HG03064 (cell line): ENCODE data around the gene OTUD5.
A peak's percentile ranks its signal among the peaks of the same experiment; 100 is the strongest.

ENCODE experiments used
- ATAC-seq: cut with Tn5 transposase; IDR thresholded peaks from one replicate; pipeline ENCODE4 v1.9.1; 2021; ENCODE audit warnings: low read depth; ENCODE audit not compliant: unreplicated experiment

Gene OTUD5

GRCh38 chrX:48938721-48939425 lies 18.5 kb downstream of the OTUD5 start:
- peak; percentile 48 for ATAC-seq

- peak; percentile 53 for ATAC-seq
Measured at GRCh38 chrX:48937054-48937907, 20.1 kb downstream of the OTUD5 start.

DNA sequence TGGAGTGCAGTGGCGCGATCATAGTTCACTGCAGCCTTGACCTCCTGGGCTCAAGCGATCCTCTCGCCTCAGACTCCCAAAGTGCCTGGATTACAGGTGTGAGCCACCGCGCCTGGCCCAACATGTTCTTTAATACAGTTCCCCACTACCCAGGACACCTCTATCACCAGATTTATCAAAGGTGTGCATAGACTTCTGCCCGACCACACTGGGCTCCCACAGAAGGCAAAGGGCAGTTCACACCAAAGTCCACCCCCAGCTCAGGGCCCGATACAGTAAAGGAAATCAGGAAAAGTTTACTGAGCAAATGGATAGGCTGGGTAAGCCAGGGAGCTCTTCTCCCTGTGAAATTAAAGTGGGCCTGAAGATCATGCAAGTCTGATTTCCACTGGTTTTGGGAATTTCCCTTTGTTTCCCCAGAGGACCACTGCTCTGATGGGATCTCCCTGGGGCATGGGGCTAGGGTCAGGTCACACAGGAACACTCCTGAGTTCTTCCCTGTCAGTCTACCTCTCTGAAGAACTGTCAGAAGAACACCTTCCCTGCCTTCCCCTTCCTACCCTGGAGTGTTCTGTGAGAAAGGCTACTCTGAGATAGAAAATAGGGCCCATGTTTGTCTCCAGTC lies 20.9 kb downstream of the OTUD5 start:
- ATAC-seq = no peak

DNA sequence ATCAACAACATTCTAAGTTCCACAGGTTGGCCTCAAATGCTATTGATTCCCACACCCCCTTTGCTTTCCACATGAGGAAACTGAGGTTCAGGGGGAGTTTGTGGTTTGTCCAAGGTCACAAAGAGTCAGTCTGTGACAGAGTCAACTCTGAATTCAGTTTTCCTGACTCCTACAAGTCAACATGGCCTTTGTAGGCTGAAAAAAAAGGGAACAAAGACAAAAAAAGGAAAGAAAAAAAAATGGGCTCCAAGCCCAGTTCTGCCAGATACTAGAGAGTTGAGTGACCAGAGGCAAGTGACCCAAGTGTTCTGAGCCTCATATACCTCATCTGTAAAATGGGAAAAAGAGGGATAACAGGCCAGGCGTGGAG lies 22.1 kb downstream of the OTUD5 start:
- no peak for ATAC-seq

DNA sequence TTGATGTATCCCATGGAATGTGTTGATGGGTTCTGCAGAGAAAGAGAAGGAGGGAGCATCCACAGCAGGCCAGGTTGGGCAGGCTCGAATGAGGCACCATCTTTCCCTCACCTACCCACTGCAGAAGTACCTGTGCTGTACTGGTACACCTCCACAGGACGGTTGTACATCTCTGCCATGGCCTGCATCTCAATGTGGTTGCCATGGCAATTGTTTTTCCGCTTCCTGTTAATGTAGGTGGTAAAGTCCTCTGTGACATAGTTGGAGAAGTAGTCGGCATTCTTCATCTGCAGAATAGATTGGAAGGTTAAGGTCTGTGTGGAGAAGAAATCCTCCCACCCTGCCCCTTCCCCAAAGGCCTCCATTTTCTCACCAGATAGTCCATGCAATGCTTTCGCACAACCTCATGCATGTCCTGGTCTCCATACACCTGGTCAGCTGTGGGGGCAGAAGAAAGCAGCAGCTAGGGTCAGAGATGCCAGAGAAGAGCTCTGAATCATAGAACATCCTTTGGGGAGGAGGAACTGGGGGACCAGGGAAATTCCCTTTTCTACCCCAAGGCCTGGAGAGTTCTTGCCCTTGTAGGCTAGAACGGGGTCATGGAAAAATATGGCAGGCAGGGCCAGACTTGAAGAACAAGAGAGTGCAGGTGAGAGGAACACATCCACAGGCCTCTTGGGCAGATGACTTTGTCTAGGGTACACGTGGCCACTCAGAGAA lies 22.7 kb downstream of the OTUD5 start:
- no peak for ATAC-seq

DNA sequence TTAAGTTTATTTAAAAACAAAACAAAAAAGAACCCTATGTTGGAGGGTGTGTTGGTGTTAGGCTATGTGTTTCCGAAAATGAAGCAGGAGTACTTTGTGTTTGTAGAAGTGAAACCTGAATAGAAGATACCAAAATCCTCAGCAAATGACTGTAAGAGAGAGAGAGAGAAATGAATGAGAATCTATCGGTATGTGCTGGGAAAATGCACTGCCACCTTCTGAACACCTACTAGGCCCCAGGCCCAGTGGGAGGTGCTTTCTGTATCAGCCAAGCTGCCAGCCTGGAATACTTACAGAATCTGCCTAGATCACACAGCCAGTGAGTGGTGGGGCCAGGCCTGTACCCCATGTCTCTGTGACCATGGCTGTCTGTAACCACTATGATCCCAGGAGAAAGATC lies 23.6 kb downstream of the OTUD5 start:
- ATAC-seq = no peak

- no peak for ATAC-seq
Measured at GRCh38 chrX:48927736-48928382, 29.5 kb downstream of the OTUD5 start.

DNA sequence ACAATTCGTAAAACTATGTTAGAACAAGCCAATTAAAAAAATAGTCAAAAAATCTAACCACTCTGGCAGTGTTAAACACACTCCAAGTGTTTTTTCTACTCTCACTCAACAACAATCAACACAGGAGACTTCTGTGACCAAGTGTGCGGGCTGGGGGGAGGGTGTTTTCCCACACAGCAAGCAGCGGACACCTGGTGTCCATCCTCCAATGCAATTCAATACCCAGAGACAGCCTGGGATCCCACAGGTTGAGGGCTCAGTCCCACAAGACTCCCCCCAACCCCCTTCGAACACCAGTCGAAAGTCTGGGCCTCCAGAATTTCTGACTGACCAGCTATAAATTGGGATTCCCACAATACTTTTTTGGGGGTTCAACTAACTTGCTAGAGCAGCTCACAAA lies 30.3 kb downstream of the OTUD5 start:
- no peak for ATAC-seq

- ATAC-seq = no peak
Measured at GRCh38 chrX:48924270-48924669, 33.1 kb downstream of the OTUD5 start.

DNA sequence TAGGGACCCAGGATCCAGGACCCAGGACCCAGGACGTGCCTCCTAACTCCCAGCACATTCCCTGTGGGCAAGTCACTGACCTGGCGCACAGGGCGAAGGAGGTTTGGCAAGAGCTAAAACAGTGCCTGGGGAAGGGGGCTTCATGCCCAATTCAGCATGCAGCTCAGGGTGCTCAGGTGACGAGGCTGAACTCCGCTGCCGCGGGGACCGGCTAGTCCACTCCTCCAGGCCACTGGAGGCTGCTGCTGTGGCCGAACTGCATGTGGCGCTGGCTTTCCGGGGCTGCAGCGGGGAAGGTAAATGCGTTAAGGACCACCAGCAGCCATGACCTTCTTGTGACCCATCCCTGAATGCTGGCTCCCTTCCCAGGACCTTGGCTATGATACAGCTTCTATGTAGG lies 33.6 kb downstream of the OTUD5 start:
- no peak for ATAC-seq

DNA sequence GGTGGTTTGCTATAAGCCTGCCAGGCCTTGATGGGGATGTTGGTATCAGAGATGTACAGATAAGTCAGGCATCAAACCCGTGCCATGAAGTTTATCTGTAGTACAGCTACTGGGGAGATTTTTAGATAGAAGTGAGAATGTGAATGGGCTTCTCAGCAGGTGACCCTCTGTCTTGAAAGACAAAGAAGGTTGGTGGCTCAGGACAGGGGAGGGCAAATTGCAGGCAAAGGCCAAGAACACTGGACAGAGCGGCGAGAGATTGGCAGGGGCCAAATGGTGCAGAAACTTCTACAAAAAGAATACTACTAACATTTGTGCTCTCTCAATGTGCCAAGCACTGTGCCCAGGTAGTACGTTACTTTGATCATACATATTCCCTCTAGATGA lies 36.7 kb downstream of the OTUD5 start:
- ATAC-seq = no peak

DNA sequence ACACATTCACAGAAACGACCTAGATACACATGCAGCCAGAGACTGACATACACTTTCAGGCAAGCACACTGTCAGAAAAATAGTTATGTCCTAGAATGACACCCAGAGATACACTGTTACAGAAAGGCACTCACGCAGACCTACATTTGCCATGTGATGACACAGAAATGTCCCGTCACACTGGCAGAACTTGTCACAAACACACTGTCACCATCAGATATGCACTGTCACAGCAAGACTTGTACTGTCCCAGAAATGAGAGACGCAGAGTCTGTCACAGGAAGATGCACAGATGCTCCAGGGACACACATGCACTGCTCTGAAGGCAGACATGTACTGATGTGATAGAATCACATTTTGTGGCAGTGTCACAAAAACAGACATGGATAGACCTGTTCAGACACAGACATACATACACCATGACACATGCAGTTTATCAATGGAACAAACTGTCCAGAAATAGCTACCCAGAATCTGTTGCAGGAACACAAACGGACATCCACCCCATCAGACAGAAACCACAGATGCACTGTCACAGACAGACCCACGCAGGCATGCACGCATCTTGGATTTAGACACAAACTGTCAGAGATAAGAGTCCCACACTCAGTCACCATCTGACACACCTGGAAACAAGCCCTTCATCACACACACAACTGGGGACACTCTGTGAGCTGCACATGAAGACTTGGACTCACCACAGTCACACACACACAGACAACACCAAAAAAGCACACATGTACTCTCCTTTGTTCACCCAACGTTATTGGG lies 37.3 kb downstream of the OTUD5 start:
- no peak for ATAC-seq

- no peak for ATAC-seq
Measured at GRCh38 chrX:48919360-48919841, 38.0 kb downstream of the OTUD5 start.

DNA sequence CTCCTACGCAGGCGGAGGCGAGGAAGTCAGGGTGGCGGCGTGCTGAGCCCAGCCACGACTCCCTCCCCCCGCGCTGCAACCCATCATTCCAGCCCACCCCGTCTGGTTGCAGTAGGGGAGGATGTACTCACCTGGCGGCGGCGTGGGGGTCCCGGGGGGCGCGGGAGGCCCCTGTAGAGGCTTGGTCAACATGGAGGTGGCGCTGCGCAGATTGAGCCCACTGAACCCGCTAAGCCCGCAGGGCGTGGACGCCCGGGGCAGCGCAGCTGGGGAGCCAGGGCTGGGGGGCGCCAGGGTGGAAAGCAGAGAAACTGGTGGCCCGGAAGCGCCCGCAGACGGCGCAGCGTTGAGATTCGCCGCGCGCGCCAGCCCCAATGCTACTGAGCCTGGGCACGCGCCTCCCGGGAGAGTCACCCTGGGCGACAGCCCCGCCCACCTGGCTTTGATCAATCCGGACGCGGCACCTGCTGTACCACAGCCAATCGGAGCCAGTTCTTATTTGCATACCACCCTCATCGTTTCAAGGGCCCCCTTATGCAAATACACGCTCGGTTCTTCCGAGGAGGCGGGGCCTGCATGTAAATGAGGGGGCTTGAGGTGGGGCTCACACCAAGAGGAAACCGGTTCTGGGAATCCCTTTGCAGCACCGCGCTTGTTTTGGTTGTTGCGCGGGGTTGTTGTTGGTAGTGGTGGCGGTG lies 38.6 kb downstream of the OTUD5 start, which contains the start of gene PIM2:
TSS of gene PIM2 (minus strand) at position 382 of the 698 bp plus-strand sequence. CDS start at position 192, 190 bp downstream.
- ATAC-seq = peak; percentile 68

- ATAC-seq = no peak
Measured at GRCh38 chrX:48918301-48918642, 39.1 kb downstream of the OTUD5 start.

DNA sequence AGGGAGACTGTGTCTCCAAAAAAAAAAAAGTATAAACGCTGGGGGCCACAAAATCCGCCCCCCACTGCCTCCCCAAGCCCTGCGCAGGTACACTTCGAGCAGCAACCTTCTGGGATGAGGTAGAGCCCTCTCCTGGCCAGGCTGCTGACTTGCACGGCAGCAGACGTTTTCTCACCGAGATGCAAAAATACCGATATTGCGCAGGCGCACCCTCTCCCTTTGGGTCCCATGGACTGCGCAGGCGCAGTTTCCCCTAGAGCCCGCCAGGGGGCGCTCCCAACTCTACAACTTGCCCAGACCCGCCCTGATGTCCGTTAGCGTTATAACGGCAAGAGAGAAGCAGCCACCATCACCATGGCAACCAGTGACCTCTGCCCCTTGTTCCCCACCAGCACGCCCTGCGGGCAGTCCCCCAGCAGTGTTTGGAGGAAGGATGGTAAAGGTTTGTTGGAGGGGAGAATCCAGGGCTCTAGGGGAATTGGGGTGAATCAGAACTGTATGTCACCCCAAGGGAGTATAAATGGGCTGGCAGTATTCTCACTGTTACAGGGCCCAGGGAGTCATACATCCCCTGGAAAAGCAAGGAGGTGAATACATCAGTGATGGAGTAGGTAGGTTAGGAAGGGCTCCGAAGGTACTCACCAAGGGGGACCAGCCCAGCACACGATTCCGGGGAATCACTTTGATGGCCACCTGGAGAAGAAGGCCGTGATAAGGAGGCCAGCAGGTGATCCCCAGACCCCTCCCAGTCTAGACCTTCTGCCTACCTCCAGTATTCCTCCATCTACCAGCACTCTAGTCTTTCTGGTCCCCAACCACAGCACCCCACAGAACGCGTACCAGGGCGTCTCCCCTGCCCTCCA lies 40.0 kb downstream of the OTUD5 start:
- no peak for ATAC-seq

DNA sequence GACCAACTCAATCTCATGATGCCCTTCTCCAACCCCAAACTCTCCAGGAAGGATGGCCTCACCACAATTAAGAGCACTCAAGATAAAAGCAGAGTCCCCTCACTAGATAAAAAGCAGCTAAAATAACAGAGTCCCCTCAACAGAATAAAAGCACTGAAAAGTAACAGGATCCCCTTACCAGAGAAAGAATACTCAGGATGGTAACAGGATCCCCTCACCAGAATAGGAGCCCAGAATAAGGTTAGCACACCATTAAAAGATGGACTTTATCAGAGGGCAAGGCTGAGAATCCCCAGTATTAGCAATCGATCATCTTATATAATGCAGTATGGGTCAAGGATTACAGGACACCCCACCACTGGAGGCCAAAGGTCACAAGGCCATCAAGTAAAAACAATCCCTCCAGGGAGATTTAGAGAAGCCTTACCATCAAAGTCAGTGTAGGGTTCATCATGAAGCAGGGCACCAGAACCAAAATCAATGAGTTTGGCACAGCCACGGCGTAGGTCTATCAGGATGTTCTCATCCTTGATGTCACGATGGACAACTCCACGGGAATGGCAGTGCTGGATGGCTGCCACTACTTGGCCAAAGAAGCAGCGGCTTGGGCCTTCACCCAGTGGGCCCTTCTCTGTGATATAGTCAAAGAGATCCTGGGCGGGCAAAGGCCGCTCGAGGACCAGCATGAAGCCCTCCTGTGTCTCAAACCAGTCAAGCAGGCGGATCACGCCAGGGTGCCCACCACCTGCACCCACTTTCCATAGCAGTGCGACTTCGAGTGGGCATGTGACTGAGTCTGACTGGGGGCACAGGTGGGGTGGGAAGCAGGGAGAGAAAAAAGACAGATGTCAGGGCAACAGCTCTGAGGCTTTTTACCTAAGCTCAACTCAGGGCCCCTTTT lies 42.6 kb downstream of the OTUD5 start:
- no peak for ATAC-seq
